ENCODE results near the gene BLMH.

BLMH gene

GRCh38 chr17:30253312-30253711, 38.4 kb downstream of the BLMH start:
- DNase-seq (ENCODE audit: low read depth in 1 of 2, low spot score in 1 of 2), result no peak

GRCh38 chr17:30251931-30252330, 39.8 kb downstream of the BLMH start:
- DNase-seq (ENCODE audit: low read depth in 1 of 2, low spot score in 1 of 2), result no peak

GRCh38 chr17:30249460-30249859, 42.3 kb downstream of the BLMH start:
- no peak for DNase-seq (ENCODE audit: low read depth in 1 of 2, low spot score in 1 of 2)

- no peak for DNase-seq (ENCODE audit: low read depth in 1 of 2, low spot score in 1 of 2)
Observed at GRCh38 chr17:30248786-30249185, 43.0 kb downstream of the BLMH start.

- DNase-seq (ENCODE audit: low read depth in 1 of 2, low spot score in 1 of 2), result no peak
Observed at GRCh38 chr17:30246460-30246859, 45.3 kb downstream of the BLMH start.

- no peak for DNase-seq (ENCODE audit: low read depth in 1 of 2, low spot score in 1 of 2)
Observed at GRCh38 chr17:30244853-30245385, 46.8 kb downstream of the BLMH start.

GRCh38 chr17:30243568-30243967, 48.2 kb downstream of the BLMH start:
- DNase-seq (ENCODE audit: low read depth in 1 of 2, low spot score in 1 of 2), result no peak

- no peak for DNase-seq (ENCODE audit: low read depth in 1 of 2, low spot score in 1 of 2)
Observed at GRCh38 chr17:30243002-30243401, 48.7 kb downstream of the BLMH start.

GRCh38 chr17:30241051-30241450, 50.7 kb downstream of the BLMH start:
- no peak for DNase-seq (ENCODE audit: low read depth in 1 of 2, low spot score in 1 of 2)

- DNase-seq (ENCODE audit: low read depth in 1 of 2, low spot score in 1 of 2), result no peak
Observed at GRCh38 chr17:30240177-30240576, 51.6 kb downstream of the BLMH start.

GRCh38 chr17:30239089-30239462, 52.7 kb downstream of the BLMH start:
- no peak for DNase-seq (ENCODE audit: low read depth in 1 of 2, low spot score in 1 of 2)

GRCh38 chr17:30238387-30239088, 53.2 kb downstream of the BLMH start:
- DNase-seq (ENCODE audit: low read depth in 1 of 2, low spot score in 1 of 2), result no peak

GRCh38 chr17:30238003-30238344, 53.8 kb downstream of the BLMH start:
- DNase-seq (ENCODE audit: low read depth in 1 of 2, low spot score in 1 of 2), result no peak

- DNase-seq (ENCODE audit: low read depth in 1 of 2, low spot score in 1 of 2), result no peak
Observed at GRCh38 chr17:30237296-30238002, 54.3 kb downstream of the BLMH start.

- DNase-seq (ENCODE audit: low read depth in 1 of 2, low spot score in 1 of 2), result no peak
Observed at GRCh38 chr17:30236766-30237165, 55.0 kb downstream of the BLMH start.

- no peak for DNase-seq (ENCODE audit: low read depth in 1 of 2, low spot score in 1 of 2)
Observed at GRCh38 chr17:30236297-30236624, 55.5 kb downstream of the BLMH start.

- DNase-seq (ENCODE audit: low read depth in 1 of 2, low spot score in 1 of 2), result no peak
Observed at GRCh38 chr17:30235386-30236296, 56.1 kb downstream of the BLMH start, which contains the start of gene SLC6A4. SLC6A4 (minus strand) TSS chr17:30235697; CDS start chr17:30221958, 13,739 bp downstream.

- DNase-seq (ENCODE audit: low read depth in 1 of 2, low spot score in 1 of 2), result no peak
Observed at GRCh38 chr17:30234964-30235363, 56.8 kb downstream of the BLMH start.

- no peak for DNase-seq (ENCODE audit: low read depth in 1 of 2, low spot score in 1 of 2)
Observed at GRCh38 chr17:30234296-30234695, 57.4 kb downstream of the BLMH start.

- DNase-seq (ENCODE audit: low read depth in 1 of 2, low spot score in 1 of 2), result no peak
Observed at GRCh38 chr17:30232824-30233427, 58.8 kb downstream of the BLMH start.
